ENCODE measurements around the gene MATR3. TPM values are rescaled to one million over a fixed set of nuclear protein-coding genes. Genes with fewer than 3 reads are reported as not detected.

The MATR3 gene
- polyA plus RNA-seq, 1 donor: 320 TPM

- Histone ChIP-seq H3K4me3 (ENCODE audit: low read length) (no peak overlapping the region), H3K27ac (ENCODE audit: low read length) (no peak overlapping the region), H3K9me3 (ENCODE audit: control insufficient read depth, low read depth, low read length) (no peaks in the 10 kb centered on the region), H3K4me1 (ENCODE audit: control insufficient read depth, insufficient read depth, low read length) (peaks cover 6% of the 10 kb centered on the region), H3K27me3 (ENCODE audit: control insufficient read depth, insufficient read depth, low read length) (no peaks in the 10 kb centered on the region), H3K36me3 (ENCODE audit: control insufficient read depth, insufficient read depth, low read length) (no peaks in the 10 kb centered on the region)
- 0% methylated on average over 1 of the region's 3 CpGs for WGBS (ENCODE audit: insufficient coverage, low lambda C conversion rate)
- DNase-seq: peak in 1 of 2 donors; percentile 16
These were observed 10.0 kb upstream of the MATR3 start for GRCh38 chr5:139283252-139284166.

- Histone ChIP-seq H3K4me3 (ENCODE audit: low read length) (no peak overlapping the region), H3K27me3 (ENCODE audit: control insufficient read depth, insufficient read depth, low read length) (no peaks in the 10 kb centered on the region), H3K4me1 (ENCODE audit: control insufficient read depth, insufficient read depth, low read length) (peaks cover 6% of the 10 kb centered on the region), H3K36me3 (ENCODE audit: control insufficient read depth, insufficient read depth, low read length) (no peaks in the 10 kb centered on the region), H3K27ac (ENCODE audit: low read length) (no peak overlapping the region), H3K9me3 (ENCODE audit: control insufficient read depth, low read depth, low read length) (no peaks in the 10 kb centered on the region)
- no peak for DNase-seq
- WGBS (ENCODE audit: insufficient coverage, low lambda C conversion rate): no CpG with 5 or more reads among the region's 8 CpGs
These were observed 9.2 kb upstream of the MATR3 start for GRCh38 chr5:139284295-139284694.

GRCh38 chr5:139285651-139286392 is 7.7 kb upstream of the MATR3 start:
- no peak for DNase-seq
- H3K27me3 ChIP-seq (ENCODE audit: control insufficient read depth, insufficient read depth, low read length): no peaks in the 10 kb centered on the region
- 92% methylated on average over 1 of the region's 3 CpGs for WGBS (ENCODE audit: insufficient coverage, low lambda C conversion rate)
- H3K9me3 ChIP-seq (ENCODE audit: control insufficient read depth, low read depth, low read length): no peaks in the 10 kb centered on the region
- H3K27ac ChIP-seq (ENCODE audit: low read length): no peak overlapping the region
- H3K4me1 ChIP-seq (ENCODE audit: control insufficient read depth, insufficient read depth, low read length): peaks cover 6% of the 10 kb centered on the region
- H3K4me3 ChIP-seq (ENCODE audit: low read length): no peak overlapping the region
- H3K36me3 ChIP-seq (ENCODE audit: control insufficient read depth, insufficient read depth, low read length): no peaks in the 10 kb centered on the region

GRCh38 chr5:139287890-139288635 is 5.5 kb upstream of the MATR3 start:
- Histone ChIP-seq H3K27ac (ENCODE audit: low read length) (no peak overlapping the region), H3K4me3 (ENCODE audit: low read length) (no peak overlapping the region), H3K36me3 (ENCODE audit: control insufficient read depth, insufficient read depth, low read length) (no peaks in the 10 kb centered on the region), H3K4me1 (ENCODE audit: control insufficient read depth, insufficient read depth, low read length) (peaks cover 1% of the 10 kb centered on the region), H3K27me3 (ENCODE audit: control insufficient read depth, insufficient read depth, low read length) (no peaks in the 10 kb centered on the region), H3K9me3 (ENCODE audit: control insufficient read depth, low read depth, low read length) (no peaks in the 10 kb centered on the region)
- WGBS (ENCODE audit: insufficient coverage, low lambda C conversion rate): 17% methylated on average over 1 of the region's 10 CpGs
- no peak for DNase-seq

- no peak for DNase-seq
- WGBS (ENCODE audit: insufficient coverage, low lambda C conversion rate): 100% methylated on average over 2 of the region's 2 CpGs
These were observed 2.5 kb upstream of the MATR3 start for GRCh38 chr5:139291051-139291450.

GRCh38 chr5:139293202-139293506 is 386 bp upstream of the MATR3 start:
- H3K9me3 ChIP-seq (ENCODE audit: control insufficient read depth, low read depth, low read length): peaks cover 5% of the 10 kb centered on the region
- WGBS (ENCODE audit: insufficient coverage, low lambda C conversion rate): 50% methylated on average over 2 of the region's 11 CpGs
- H3K4me1 ChIP-seq (ENCODE audit: control insufficient read depth, insufficient read depth, low read length): peaks cover 11% of the 10 kb centered on the region
- H3K36me3 ChIP-seq (ENCODE audit: control insufficient read depth, insufficient read depth, low read length): no peaks in the 10 kb centered on the region
- H3K4me3 ChIP-seq (ENCODE audit: low read length): peak overlapping the region; percentile 96
- H3K27ac ChIP-seq (ENCODE audit: low read length): peak overlapping the region; percentile 99
- no peak for DNase-seq
- no peaks in the 10 kb centered on the region for H3K27me3 ChIP-seq (ENCODE audit: control insufficient read depth, insufficient read depth, low read length)

More at GRCh38 chr5:139291051-139291450, 2.5 kb upstream of the MATR3 start:
- Histone ChIP-seq H3K9me3 (ENCODE audit: control insufficient read depth, low read depth, low read length) (peaks cover 5% of the 10 kb centered on the region), H3K27ac (ENCODE audit: low read length) (no peak overlapping the region), H3K4me1 (ENCODE audit: control insufficient read depth, insufficient read depth, low read length) (peaks cover 4% of the 10 kb centered on the region), H3K36me3 (ENCODE audit: control insufficient read depth, insufficient read depth, low read length) (no peaks in the 10 kb centered on the region), H3K4me3 (ENCODE audit: low read length) (no peak overlapping the region), H3K27me3 (ENCODE audit: control insufficient read depth, insufficient read depth, low read length) (no peaks in the 10 kb centered on the region)

GRCh38 chr5:139294374-139295165 is 1.0 kb downstream of the MATR3 start:
- DNase-seq: peak; percentile 68 to 80
- no peaks in the 10 kb centered on the region for H3K27me3 ChIP-seq (ENCODE audit: control insufficient read depth, insufficient read depth, low read length)
- peak overlapping the region; percentile 96 for H3K4me3 ChIP-seq (ENCODE audit: low read length)
- WGBS (ENCODE audit: insufficient coverage, low lambda C conversion rate): 3% methylated on average over 5 of the region's 48 CpGs
- peaks cover 5% of the 10 kb centered on the region for H3K9me3 ChIP-seq (ENCODE audit: control insufficient read depth, low read depth, low read length)
- H3K36me3 ChIP-seq (ENCODE audit: control insufficient read depth, insufficient read depth, low read length): no peaks in the 10 kb centered on the region
- H3K27ac ChIP-seq (ENCODE audit: low read length): peak overlapping the region; percentile 99
- peaks cover 14% of the 10 kb centered on the region for H3K4me1 ChIP-seq (ENCODE audit: control insufficient read depth, insufficient read depth, low read length)

GRCh38 chr5:139295346-139296057 is 2.0 kb downstream of the MATR3 start:
- WGBS (ENCODE audit: insufficient coverage, low lambda C conversion rate): 3% methylated on average over 3 of the region's 16 CpGs
- H3K4me3 ChIP-seq (ENCODE audit: low read length): peak overlapping the region; percentile 96
- H3K4me1 ChIP-seq (ENCODE audit: control insufficient read depth, insufficient read depth, low read length): peaks cover 14% of the 10 kb centered on the region
- peak in 1 of 2 donors; percentile 21 for DNase-seq
- no peaks in the 10 kb centered on the region for H3K36me3 ChIP-seq (ENCODE audit: control insufficient read depth, insufficient read depth, low read length)
- peak overlapping the region; percentile 99 for H3K27ac ChIP-seq (ENCODE audit: low read length)
- H3K27me3 ChIP-seq (ENCODE audit: control insufficient read depth, insufficient read depth, low read length): no peaks in the 10 kb centered on the region
- H3K9me3 ChIP-seq (ENCODE audit: control insufficient read depth, low read depth, low read length): peaks cover 5% of the 10 kb centered on the region

GRCh38 chr5:139296198-139296597 is 2.7 kb downstream of the MATR3 start:
- H3K4me1 ChIP-seq (ENCODE audit: control insufficient read depth, insufficient read depth, low read length): peaks cover 14% of the 10 kb centered on the region
- H3K4me3 ChIP-seq (ENCODE audit: low read length): no peak overlapping the region
- H3K27ac ChIP-seq (ENCODE audit: low read length): no peak overlapping the region
- H3K27me3 ChIP-seq (ENCODE audit: control insufficient read depth, insufficient read depth, low read length): no peaks in the 10 kb centered on the region
- no peak for DNase-seq
- no peaks in the 10 kb centered on the region for H3K36me3 ChIP-seq (ENCODE audit: control insufficient read depth, insufficient read depth, low read length)
- WGBS (ENCODE audit: insufficient coverage, low lambda C conversion rate): 41% methylated on average over 5 of the region's 6 CpGs
- peaks cover 5% of the 10 kb centered on the region for H3K9me3 ChIP-seq (ENCODE audit: control insufficient read depth, low read depth, low read length)

Measured in large intestine (tissue), 3 donors.